IMR-90 (cell line): ENCODE results near the gene UNC5B. TPM values are rescaled to one million over a fixed set of nuclear protein-coding genes. Genes with fewer than 3 reads are reported as not detected.

ENCODE experiments used
- NFE2L2 ChIP-seq: fragments of 150-350 bp; IDR thresholded peaks from 2 replicates; pipeline ENCODE4 v1.6.1; 2016; ENCODE audit warnings: low read depth, mild to moderate bottlenecking, low read length
- POLR2A ChIP-seq: IDR thresholded peaks from 2 replicates; pipeline ENCODE4 v1.6.1; 2012; ENCODE audit warnings: mild to moderate bottlenecking, low read depth, low read length
- RCOR1 ChIP-seq: IDR thresholded peaks from 2 replicates; pipeline ENCODE4 v1.6.1; 2012; ENCODE audit warnings: mild to moderate bottlenecking, low read length, improper control_type of control experiment; ENCODE audit not compliant: insufficient replicate concordance
- RFX5 ChIP-seq: IDR thresholded peaks from 2 replicates; pipeline ENCODE4 v1.8.0; 2012; ENCODE audit warnings: low read depth, mild to moderate bottlenecking, low read length, moderate library complexity
- SMC3 ChIP-seq: fragments of 150-350 bp; IDR thresholded peaks from 2 replicates; pipeline ENCODE4 v1.6.1; 2016; ENCODE audit warnings: low read depth, mild to moderate bottlenecking, antibody characterized with exemption, low read length, moderate library complexity
- USF2 ChIP-seq: fragments of 150-350 bp; IDR thresholded peaks from 2 replicates; pipeline ENCODE4 v1.6.1; 2017; ENCODE audit warnings: mild to moderate bottlenecking, antibody characterized with exemption, low read length, low read depth
- polyA plus RNA-seq, 3 experiments: library from polyadenylated mRNA; depleted of rRNA; stranded (reverse); fragments of >200 nt; gene quantifications; 2 replicates each; pipeline ENCODE4 v1.2.3, GENCODE V29; 2012; ENCODE audit warnings: low replicate concordance in 1 of 3
- total RNA-seq: library from RNA; depleted of rRNA; stranded (reverse); fragments of >200 nt; gene quantifications from 2 replicates; pipeline ENCODE4 v1.2.3, GENCODE V29; 2012

UNC5B gene
- total and polyA plus RNA-seq, 2 of the 4 experiments (the other 2 are of a cell fraction): 1.6 to 4.2 TPM

- TF ChIP-seq SMC3 (peak; percentile 24; the same call in 1 of the 2 replicates), NFE2L2 (no peak), RFX5 (no peak), USF2 (no peak), POLR2A (0 out of 2 replicates have a peak, but pooled peaks have one; percentile 41), RCOR1 (peak; percentile 80)
Measured at GRCh38 chr10:71255808-71256660, 43.7 kb downstream of the UNC5B start (continued).
